SW 1271 (cell line): ENCODE results near the gene MEGF8.
"Not testable (repeated sequence)": the region's sequence is repeated elsewhere in the genome, so short reads cannot be mapped to it uniquely, and the experiment has no call there.

ENCODE experiments used
- DNase-seq, 2 experiments: peaks; one replicate each; lab custom pipeline; 2025; lab: John Stamatoyannopoulos, UW

The MEGF8 gene

DNA sequence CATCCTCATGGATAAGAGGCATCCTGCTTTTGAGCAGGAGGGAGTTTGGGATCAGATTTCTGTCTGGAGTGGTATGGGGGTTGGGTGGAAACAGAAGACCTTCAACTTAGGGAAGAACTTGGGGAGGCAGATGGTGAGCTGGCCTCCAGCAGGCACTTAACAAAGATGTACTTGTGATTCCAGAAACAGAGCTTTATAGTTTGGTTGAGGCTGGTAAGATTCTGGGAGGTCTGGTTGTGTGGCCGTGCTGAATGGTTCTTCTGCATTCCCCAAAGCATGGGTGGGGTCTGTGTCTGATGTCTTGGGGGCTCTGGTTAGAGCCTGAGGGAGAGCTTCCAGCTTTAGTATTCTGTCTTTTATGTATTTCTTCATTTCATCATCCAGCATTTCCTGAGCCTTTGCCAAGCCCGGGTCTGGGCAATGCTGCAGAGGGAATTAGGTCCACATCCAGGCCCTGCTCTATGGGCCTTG, 4.8 kb downstream of the MEGF8 start:
- DNase-seq, result no peak

DNA sequence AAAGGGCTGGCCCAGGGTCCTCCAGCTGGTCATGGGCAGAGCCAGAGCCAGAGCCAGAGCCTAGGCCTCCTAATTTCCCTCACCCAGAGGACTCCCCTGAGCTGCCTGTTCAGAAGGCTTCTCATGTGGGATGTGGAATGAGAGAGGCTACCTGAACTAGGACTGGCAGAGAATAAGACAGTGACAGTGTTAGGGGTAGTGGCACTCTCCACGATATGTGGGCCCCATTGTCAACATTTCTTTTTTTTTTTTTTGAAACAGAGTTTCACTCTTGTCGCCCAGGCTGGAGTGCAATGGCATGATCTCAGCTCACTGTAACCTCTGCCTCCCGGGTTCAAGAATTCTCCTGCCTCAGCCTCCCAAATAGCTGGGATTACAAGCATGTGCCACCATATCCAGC, 5.9 kb downstream of the MEGF8 start:
- DNase-seq, result not testable (repeated sequence)

GRCh38 chr19:42332059-42332458, 6.6 kb downstream of the MEGF8 start:
- DNase-seq, result no peak

- no peak for DNase-seq
Measured at GRCh38 chr19:42333018-42333417, 7.6 kb downstream of the MEGF8 start.

DNA sequence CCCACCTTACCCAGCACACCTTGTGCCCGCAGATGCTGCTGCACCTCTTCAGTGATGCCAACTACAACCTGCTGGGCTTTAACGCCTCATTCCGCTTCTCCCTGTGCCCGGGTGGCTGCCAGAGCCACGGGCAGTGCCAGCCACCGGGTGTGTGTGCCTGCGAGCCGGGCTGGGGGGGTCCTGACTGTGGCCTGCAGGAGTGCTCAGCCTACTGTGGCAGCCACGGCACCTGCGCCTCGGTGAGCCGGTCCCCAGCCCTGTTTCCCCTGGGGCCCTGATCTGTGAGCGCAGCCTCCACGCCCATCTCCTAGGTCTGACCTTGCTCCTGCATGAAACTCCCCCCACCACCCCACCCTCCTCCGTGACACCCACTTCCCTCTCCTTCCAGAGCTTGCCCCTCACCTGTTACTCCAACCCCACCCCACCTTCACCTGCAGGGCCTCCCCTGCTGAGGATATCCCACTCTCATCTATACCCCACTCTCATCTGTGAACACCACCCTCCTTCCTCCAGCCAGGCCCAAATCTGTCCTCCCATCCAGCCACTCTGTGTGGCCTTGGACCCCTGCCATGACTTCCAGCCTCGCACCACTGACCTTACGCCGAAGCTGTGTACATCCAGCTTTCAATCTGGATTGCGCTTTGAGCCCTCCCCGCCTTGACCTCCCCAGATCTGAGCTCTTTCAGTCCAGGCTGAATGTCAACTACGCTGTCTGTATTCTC, 8.7 kb downstream of the MEGF8 start:
- DNase-seq, result no peak

DNA sequence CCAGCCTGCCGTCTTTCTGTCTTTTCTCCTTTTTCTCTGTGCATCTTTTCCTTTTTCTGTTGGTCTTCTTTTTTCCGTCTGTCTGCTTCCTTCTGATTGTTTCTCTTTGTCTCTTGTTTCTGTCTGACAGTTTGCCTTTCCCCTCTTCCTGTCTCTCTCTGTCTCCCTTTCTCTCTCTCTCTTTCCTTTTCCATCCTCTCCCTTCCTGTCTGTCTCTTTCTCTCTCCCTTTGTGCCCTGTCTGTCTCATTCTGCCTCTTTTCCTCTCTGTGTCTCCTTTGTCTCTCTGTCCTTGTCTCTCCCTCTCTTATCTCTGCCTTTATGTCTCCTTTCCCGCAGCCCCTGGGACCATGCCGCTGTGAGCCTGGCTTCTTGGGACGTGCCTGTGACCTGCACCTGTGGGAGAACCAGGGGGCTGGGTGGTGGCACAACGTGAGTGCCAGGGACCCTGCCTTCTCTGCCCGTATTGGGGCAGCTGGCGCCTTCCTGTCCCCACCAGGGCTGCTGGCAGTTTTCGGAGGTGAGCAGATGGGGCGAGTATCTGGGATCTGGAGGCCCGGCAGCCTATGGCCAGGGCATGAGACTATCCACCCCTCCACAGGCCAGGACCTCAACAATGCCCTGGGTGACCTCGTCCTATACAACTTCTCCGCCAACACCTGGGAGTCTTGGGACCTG, 9.4 kb downstream of the MEGF8 start:
- DNase-seq, result no peak

DNA sequence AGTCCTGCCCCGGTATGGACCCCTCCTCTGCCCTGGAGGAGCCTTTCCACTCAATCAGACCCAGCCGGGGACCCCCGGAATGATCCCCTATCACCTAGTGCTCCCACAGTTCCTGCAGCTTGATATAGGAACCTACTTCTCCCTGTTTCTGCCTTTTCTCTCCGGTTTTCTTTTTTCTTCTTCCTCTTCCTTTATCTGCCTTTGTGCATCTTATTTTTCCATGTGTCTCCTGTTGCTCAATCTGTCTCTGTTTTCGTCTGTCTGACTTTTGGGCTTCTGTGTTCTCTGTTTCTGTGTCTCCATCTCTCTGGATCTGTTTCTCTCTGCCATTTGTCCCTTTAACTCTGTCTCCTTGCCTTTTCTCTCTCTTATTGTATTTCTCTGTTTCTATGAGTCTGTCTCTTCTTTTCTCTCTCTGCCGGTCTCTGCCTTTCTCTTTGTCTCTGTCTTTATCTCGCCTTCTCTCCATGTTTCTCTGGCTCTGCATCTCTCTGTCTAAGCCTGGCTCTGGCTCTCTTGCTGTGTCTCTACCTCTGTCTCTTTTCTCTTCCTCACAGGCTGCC, 10.0 kb downstream of the MEGF8 start:
- DNase-seq, result no peak

GRCh38 chr19:42335971-42336370, 10.5 kb downstream of the MEGF8 start:
- DNase-seq, result no peak

- DNase-seq, result not testable (repeated sequence)
Measured at GRCh38 chr19:42339126-42339860, 13.9 kb downstream of the MEGF8 start.

DNA sequence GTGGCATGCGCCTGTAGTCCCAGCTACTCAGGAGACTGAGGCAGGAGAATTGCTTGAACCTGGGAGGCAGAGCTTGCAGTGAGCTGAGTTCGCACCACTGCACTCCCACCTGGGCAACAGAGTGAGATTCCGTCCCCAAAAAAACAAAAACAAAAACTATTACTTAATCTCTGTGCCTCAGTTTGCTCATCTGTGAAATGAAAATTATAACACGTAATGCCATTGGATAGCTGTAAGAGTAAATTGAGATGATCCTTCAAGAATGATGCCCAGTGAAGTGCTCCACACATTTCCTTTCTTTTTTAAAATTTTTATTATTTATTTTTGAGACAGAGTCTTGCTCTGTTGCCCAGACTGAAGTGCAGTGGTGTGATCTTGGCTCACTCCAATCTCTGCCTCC, 14.5 kb downstream of the MEGF8 start:
- not testable (repeated sequence) for DNase-seq

DNA sequence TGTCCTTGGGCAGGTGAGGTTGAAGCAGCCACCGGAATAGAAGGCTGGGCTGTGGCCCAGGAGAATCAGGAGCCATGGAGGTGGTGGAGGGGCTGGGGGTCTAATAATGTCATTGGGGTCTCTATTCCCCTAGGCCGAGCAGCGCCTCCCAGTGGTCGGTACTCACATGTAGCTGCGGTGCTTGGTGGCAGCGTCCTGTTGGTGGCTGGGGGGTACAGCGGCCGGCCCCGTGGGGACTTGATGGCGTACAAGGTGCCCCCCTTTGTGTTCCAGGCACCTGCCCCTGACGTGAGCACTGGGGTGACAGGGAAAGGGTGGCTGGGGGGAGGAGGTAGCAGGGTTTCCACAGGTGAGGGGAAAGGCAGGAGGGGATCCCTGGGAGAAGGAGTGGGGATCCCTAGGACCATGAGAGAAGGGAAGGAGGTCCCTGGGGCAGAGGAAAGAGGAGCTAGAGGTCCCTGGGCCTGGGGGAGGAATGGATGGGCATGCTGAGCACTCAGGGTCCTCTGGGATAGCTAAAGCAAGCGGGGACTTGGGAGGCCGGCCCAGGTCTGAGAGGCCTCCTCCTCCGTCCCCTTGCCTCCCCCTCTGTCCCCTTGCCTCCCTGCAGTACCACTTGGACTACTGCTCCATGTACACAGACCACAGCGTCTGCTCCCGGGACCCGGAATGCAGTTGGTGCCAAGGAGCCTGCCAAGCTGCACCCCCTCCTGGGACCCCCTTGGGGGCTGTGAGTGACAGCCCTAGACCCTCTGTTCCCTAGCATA, 18.1 kb downstream of the MEGF8 start:
- DNase-seq, result no peak

DNA sequence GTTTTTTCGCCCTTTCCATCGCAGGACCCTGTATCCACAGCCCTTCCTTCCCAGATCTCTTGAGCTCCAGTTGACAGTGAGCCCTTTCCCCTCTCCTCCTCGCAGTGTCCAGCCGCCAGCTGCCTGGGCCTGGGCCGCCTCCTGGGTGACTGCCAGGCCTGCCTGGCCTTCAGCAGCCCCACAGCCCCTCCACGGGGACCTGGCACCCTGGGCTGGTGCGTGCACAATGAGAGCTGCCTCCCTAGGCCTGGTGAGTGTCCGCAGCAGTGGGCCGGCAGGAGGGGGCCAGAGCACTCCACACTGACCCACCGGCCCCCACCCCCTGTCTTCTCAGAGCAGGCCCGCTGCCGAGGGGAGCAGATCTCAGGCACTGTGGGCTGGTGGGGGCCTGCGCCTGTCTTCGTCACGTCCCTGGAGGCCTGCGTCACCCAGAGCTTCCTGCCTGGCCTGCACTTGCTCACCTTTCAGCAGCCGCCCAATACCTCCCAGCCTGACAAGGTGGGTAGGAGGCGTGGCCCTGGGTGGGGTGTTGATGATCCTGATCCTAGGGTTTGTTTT, 19.0 kb downstream of the MEGF8 start:
- DNase-seq, result no peak

DNA sequence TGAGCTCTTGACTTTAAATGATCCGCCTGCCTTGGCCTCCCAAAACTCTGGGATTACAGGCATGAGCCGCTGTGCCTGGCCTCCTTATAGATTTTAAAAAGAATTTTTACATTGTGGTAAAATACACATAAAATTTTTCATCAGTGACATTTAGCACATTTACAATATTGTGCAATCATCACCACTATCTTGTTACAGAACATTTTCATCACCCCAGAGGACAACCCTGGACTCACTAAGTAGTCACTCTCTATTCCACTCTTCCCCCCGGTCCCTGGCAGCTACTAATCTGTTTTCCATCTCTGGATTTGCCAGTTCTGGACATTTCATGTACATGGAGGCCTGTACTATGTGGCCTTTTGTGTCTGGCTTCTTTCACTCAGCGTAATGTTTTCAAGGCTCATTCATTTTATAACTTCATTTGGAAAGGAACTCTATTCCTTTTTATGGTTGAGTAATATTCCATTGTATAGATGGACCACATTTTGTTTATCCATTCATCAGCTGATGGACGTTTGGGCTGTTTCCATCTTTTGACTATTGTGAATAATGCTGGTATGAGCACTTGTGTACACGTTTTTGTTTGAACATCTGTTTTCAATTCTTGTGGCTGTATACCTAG, 19.9 kb downstream of the MEGF8 start:
- DNase-seq, result no peak

GRCh38 chr19:42348211-42348610, 22.8 kb downstream of the MEGF8 start:
- DNase-seq, result no peak

DNA sequence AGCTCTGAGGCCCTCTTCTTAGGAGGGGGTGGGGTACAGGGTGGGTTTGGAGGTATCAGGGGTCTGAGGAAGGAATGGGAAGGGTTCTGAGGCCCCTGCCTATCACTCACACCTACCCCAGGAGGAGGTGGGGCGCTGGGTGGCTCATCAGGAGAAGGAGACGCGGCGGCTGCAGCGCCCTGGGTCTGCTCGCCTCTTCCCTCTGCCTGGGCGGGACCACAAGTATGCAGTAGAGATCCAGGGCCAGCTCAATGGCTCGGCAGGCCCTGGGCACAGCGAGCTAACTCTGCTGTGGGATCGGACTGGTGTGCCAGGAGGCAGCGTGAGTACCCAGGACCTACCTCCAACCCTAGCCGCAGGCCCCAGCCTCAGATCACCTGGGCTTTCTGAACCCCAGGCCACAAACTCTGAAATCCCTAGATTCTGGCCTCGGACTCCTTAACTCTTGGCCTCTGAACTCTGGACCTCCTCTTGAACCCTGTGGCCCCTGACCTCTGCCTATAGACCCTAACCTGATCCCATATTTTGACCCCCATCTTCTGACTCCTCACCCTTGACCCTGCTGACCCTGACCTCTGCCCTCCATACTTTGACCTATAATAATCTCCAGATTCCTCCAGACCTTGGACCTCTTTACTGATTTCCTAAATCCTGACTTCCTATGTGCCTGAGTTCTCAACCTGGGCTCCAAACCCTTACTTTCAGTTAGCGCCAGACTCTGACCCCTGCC, 24.1 kb downstream of the MEGF8 start:
- no peak for DNase-seq

DNA sequence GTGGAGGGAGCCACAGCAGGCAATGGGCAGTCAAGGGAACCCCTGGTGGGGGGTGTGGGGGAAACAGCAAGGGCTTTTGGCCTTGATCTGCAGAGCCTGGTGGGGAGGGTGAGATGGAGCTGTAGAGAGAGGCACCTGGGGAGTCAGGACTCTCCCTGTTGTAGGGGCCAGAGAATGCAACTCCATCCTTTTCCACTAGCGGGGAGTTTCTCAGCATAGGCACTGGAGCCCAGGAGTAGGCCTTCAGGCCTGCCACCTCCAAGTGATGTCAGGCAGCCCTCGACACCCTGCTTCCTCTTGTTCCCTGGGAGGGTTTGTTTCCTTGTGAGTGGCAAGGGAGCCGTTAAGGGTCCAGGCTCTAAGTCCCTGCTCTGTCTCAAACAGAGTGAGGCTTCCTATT, 25.0 kb downstream of the MEGF8 start:
- DNase-seq, result no peak

- DNase-seq, result no peak
Measured at GRCh38 chr19:42351079-42351735, 25.8 kb downstream of the MEGF8 start.

DNA sequence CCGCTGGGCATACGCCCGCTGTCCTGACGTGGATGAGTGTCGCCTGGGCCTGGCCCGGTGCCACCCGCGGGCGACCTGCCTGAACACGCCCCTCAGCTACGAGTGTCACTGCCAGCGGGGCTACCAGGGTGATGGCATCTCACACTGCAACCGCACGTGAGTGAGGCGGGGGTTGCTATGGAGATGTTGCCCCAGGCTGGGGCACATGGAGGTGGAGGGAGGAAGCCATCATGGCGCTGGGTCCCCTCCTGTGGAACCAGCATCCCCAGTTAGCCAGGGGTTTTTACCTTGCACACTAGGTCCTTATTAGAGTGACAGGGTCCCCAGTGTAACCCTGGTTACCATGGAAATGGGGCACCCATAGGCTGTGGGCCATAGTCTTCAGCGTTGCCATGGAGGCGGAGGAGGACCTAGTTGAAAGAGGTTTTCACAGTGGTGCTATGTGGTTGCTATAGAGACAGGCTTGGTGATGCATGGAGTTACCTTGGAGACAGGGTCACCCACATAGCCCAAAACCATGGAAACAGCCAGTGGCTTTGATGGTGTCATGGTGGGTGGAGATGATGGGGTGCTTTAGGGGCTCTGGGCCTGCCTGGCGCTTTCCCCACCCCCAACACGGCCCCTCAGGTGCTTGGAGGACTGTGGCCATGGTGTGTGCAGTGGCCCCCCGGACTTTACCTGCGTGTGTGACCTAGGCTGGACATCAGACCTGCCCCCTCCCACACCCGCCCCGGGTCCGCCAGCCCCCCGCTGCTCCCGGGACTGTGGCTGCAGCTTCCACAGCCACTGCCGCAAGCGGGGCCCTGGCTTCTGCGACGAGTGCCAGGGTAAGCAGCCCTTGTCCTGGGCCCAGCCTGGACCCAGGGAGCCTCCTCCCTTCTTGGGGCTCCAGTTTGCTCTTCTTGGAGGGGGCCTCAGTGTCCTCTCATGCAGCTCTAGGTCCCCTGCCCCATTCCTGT, 27.1 kb downstream of the MEGF8 start:
- peak in 1 of 2 experiments; percentile 21 for DNase-seq
